HepG2 (cell line): ENCODE results near the gene SALL4. TPM values are rescaled to one million over a fixed set of nuclear protein-coding genes. Genes with fewer than 3 reads are reported as not detected.

ENCODE experiments used
- BORCS8-MEF2B ChIP-seq: sonication (generic); formaldehyde crosslinking; IDR thresholded peaks from 2 replicates; pipeline ENCODE4 v1.8.0; 2022; ENCODE audit warnings: mild to moderate bottlenecking, missing genetic modification reagents
- CAMTA2 ChIP-seq: sonication (generic); formaldehyde crosslinking; IDR thresholded peaks from 2 replicates; pipeline ENCODE4 v1.4.0; 2020; ENCODE audit warnings: mild to moderate bottlenecking, missing genetic modification reagents, borderline replicate concordance
- CERS6 ChIP-seq: sonication (generic); formaldehyde crosslinking; IDR thresholded peaks from 2 replicates; pipeline ENCODE4 v1.5.0; 2020; ENCODE audit warnings: missing genetic modification reagents
- ELK4 ChIP-seq: sonication (generic); formaldehyde crosslinking; IDR thresholded peaks from 2 replicates; pipeline ENCODE4 v1.9.0; 2021; ENCODE audit warnings: missing genetic modification reagents, borderline replicate concordance
- ETV5 ChIP-seq: IDR thresholded peaks from 2 replicates; pipeline ENCODE4 v1.6.1; 2018; ENCODE audit warnings: missing biosample characterization, missing genetic modification reagents, inconsistent platforms, borderline replicate concordance
- FIP1L1 ChIP-seq: fragments of 200-400 bp; formaldehyde crosslinking; IDR thresholded peaks from 2 replicates; pipeline ENCODE4 v1.6.1; 2018; ENCODE audit warnings: low read depth, mild to moderate bottlenecking, low read length, moderate library complexity, borderline replicate concordance; ENCODE audit not compliant: insufficient read depth
- GATAD2A ChIP-seq: IDR thresholded peaks from 2 replicates; pipeline ENCODE4 v1.6.1; 2016
- LRRFIP1 ChIP-seq: sonication (generic); formaldehyde crosslinking; conservative IDR thresholded peaks from 2 replicates; pipeline ENCODE4 v1.4.0; 2020; ENCODE audit warnings: missing genetic modification reagents
- NR2C2 ChIP-seq: sonication (generic); formaldehyde crosslinking; IDR thresholded peaks from 2 replicates; pipeline ENCODE4 v1.4.0; 2020; ENCODE audit warnings: missing genetic modification reagents, mild to moderate bottlenecking, moderate library complexity, borderline replicate concordance
- PAX8 ChIP-seq: sonication (generic); formaldehyde crosslinking; IDR thresholded peaks from 2 replicates; pipeline ENCODE4 v1.8.0; 2022; ENCODE audit warnings: mild to moderate bottlenecking, missing genetic modification reagents, borderline replicate concordance
- PAXIP1 ChIP-seq: sonication (generic); formaldehyde crosslinking; conservative IDR thresholded peaks from 2 replicates; pipeline ENCODE4 v1.4.0; 2020; ENCODE audit warnings: mild to moderate bottlenecking, missing genetic modification reagents, moderate library complexity
- SALL2 ChIP-seq: sonication (generic); formaldehyde crosslinking; IDR thresholded peaks from 2 replicates; pipeline ENCODE4 v1.8.1; 2023; ENCODE audit warnings: mild to moderate bottlenecking, missing genetic modification reagents, inconsistent platforms
- SRSF9 ChIP-seq: fragments of 200-400 bp; formaldehyde crosslinking; IDR thresholded peaks from 2 replicates; pipeline ENCODE4 v1.6.1; 2018; ENCODE audit warnings: borderline replicate concordance, mild to moderate bottlenecking, low read depth, low read length; ENCODE audit not compliant: insufficient read depth, poor library complexity, severe bottlenecking
- ZBTB7A ChIP-seq: sonication (generic); formaldehyde crosslinking; IDR thresholded peaks from 2 replicates; pipeline ENCODE4 v1.8.0; 2022; ENCODE audit warnings: mild to moderate bottlenecking, missing genetic modification reagents
- ZBTB8A ChIP-seq: sonication (generic); formaldehyde crosslinking; IDR thresholded peaks from 2 replicates; pipeline ENCODE4 v1.4.0; 2020; ENCODE audit warnings: mild to moderate bottlenecking, low read depth, missing genetic modification reagents, borderline replicate concordance
- ZNF317 ChIP-seq: sonication (generic); formaldehyde crosslinking; IDR thresholded peaks from 2 replicates; pipeline ENCODE4 v1.5.0; 2020; ENCODE audit warnings: mild to moderate bottlenecking, missing genetic modification reagents
- ZNF773 ChIP-seq: sonication (generic); formaldehyde crosslinking; IDR thresholded peaks from 2 replicates; pipeline ENCODE4 v1.4.0; 2020; ENCODE audit warnings: missing genetic modification reagents, borderline replicate concordance
- ZNF780A ChIP-seq: sonication (generic); formaldehyde crosslinking; IDR thresholded peaks from 2 replicates; pipeline ENCODE4 v1.8.0; 2022; ENCODE audit warnings: mild to moderate bottlenecking, missing genetic modification reagents, moderate library complexity
- ZNF891 ChIP-seq: sonication (generic); formaldehyde crosslinking; IDR thresholded peaks from 2 replicates; pipeline ENCODE4 v1.5.0; 2020; ENCODE audit warnings: mild to moderate bottlenecking, missing genetic modification reagents
- polyA plus RNA-seq, 8 experiments: library from polyadenylated mRNA; depleted of rRNA in 3 of 8; stranded (reverse) in 7 of 8; unstranded in 1 of 8; fragments of >200 nt; fragmentation: Illumina TruSeq in 4 of 8; extraction: Trizol in 4 of 8; gene quantifications; 2 replicates each; pipeline versions ENCODE4 v1.2.1 to v1.2.3, GENCODE V29; 2011 to 2016; ENCODE audit warnings: low read depth in 4 of 8, missing spikeins in 1 of 8, mixed read lengths in 1 of 8; ENCODE audit not compliant: insufficient read depth in 1 of 8
- total RNA-seq, 5 experiments: library from RNA; depleted of rRNA; stranded (reverse); fragments of >200 nt; fragmentation: Illumina TruSeq; extraction: Trizol; gene quantifications; 2 replicates each; pipeline ENCODE4 v1.2.3, GENCODE V29; 2016; ENCODE audit warnings: low read depth in 1 of 5

Gene SALL4
- total and polyA plus RNA-seq, 2 of the 13 experiments (the other 11 are each of a cell fraction or from before 2014, with no cell fraction given): 0.33 to 1.8 TPM

GRCh38 chr20:51800060-51800871 is 2.1 kb downstream of the SALL4 start (continued):
- no peak for TF ChIP-seq ELK4 (CRISPR knock-in tag)
- peak; percentile 74 for TF ChIP-seq ZNF317 (CRISPR knock-in tag)
- peak; percentile 87 for TF ChIP-seq GATAD2A (CRISPR knock-in tag)
- TF ChIP-seq NR2C2 (CRISPR knock-in tag): no peak
- TF ChIP-seq ZNF780A (CRISPR knock-in tag): no peak
- TF ChIP-seq PAX8 (CRISPR knock-in tag): 0 out of 2 replicates have a peak, but pooled peaks have one; percentile 50
- TF ChIP-seq ZNF773 (CRISPR knock-in tag): no peak
- TF ChIP-seq FIP1L1: no peak
- peak; percentile 67; the same call in 1 of the 2 replicates for TF ChIP-seq BORCS8-MEF2B
- TF ChIP-seq ZNF891 (CRISPR knock-in tag): peak; percentile 87
- TF ChIP-seq CERS6 (CRISPR knock-in tag): no peak
- peak; percentile 76; the same call in 1 of the 2 replicates for TF ChIP-seq CAMTA2 (CRISPR knock-in tag)
- peak; percentile 99 for TF ChIP-seq ZBTB7A (CRISPR knock-in tag)
- peak; percentile 61 for TF ChIP-seq SALL2 (CRISPR knock-in tag)
- TF ChIP-seq ETV5 (CRISPR knock-in tag): no peak
- no peak for TF ChIP-seq ZBTB8A (CRISPR knock-in tag)
- no peak for TF ChIP-seq LRRFIP1 (CRISPR knock-in tag)
- no peak for TF ChIP-seq SRSF9
- no peak for TF ChIP-seq PAXIP1
